Skeletal muscle cell (primary cell): ENCODE results near the gene SAT1.
"Not testable (repeated sequence)": the region's sequence is repeated elsewhere in the genome, so short reads cannot be mapped to it uniquely, and the experiment has no call there.

ENCODE experiments used
- DNase-seq: peaks from one replicate; pipeline ENCODE4 v3.0.0-alpha.2; 2010; ENCODE audit warnings: low read depth
- H3K4me3 ChIP-seq: 2 replicates; pipeline ENCODE4 v1.5.1; 2011; ENCODE audit warnings: low read depth, mild to moderate bottlenecking, control low read depth, low read length, moderate library complexity

SAT1 gene

DNA sequence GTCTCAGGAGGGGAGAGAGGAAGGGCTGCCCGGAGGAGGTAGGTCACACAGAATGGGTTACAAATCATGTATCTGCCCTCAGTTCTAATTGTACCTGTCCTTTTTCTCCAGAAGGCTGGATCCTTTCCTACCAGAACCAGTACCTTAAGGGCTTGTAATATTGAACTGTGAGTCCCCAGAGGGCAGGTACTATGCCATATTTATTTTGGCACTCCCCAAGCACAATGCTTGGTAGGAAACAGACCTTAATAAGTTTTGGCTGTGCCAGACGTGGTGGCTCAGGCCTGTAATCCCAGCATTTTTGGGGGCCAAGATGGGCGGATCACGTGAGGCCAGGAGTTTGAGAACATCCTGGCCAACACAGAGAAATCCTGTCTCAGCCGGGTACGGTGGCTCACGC lies 11.9 kb upstream of the SAT1 start:
- H3K4me3 ChIP-seq, DNase-seq: not testable (repeated sequence)

DNA sequence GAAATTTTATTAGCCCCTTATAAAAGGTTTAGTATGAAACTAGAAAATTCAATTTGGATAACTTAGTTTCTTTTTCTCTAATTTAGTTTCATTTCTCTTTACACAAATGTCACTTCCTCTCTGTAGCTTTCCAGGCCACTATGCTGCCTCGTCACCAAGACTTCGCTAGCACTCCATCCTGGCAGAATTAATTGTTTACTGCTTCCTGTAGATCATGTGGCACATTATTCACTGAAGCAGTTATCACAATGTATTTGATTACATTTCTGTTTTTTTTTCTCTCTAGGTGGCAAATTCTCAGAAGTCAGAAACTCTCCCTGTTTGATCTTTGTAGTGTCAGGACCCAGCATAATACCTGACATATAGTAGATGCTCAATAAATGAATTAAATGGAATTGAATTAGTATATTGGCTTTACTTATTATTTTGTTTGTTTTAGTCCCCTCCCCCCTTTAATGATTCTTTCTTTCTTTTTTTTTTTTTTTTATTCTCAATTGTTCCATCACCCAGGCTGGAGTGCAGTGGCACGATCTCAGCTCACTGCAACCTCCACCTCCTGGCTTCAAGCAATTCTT lies 9.3 kb upstream of the SAT1 start:
- no peak for DNase-seq
- H3K4me3 ChIP-seq: no peak overlapping the region

GRCh38 chrX:23776363-23776762 lies 6.6 kb upstream of the SAT1 start:
- H3K4me3 ChIP-seq: no peak overlapping the region
- no peak for DNase-seq

- no peak overlapping the region for H3K4me3 ChIP-seq
These were observed 3.9 kb upstream of the SAT1 start for GRCh38 chrX:23779025-23779424.

GRCh38 chrX:23782455-23782854 lies 518 bp upstream of the SAT1 start:
- no peak for DNase-seq
- peak overlapping the region; percentile 20 for H3K4me3 ChIP-seq

More at GRCh38 chrX:23779025-23779424, 3.9 kb upstream of the SAT1 start:
- DNase-seq: peak; percentile 40

- peak overlapping the region; percentile 54 for H3K4me3 ChIP-seq
- no peak for DNase-seq
These were observed 856 bp downstream of the SAT1 start for GRCh38 chrX:23783589-23784469.

- peak; percentile 65 for DNase-seq
- H3K4me3 ChIP-seq: peak overlapping the region; percentile 54
These were observed 1.7 kb downstream of the SAT1 start for GRCh38 chrX:23784470-23785331.

GRCh38 chrX:23785580-23785979 lies 2.6 kb downstream of the SAT1 start:
- no peak overlapping the region for H3K4me3 ChIP-seq

DNA sequence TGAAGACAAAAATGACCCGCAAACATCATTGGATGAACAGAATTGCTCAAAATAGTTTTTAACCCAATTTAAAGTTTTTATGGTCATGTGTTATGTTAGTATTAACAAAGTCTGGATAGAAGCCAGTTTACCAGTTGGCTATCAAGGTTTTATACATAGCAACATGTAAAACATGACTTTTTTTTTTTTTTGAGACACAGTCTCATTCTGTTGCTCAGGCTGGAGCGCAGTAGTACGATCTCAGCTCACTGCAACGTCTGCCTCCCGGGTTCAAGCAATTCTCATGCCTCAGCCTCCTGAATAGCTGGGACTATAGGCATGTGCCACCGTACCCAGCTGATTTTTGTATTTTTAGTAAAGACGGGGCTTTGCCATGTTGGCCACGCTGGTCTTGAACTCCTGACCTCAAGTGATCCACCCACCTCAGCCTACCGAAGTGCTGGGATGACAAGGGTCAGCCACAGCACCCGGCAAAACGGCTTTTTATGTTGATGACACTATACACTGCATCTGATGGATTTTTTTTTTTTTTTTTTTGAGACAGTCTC lies 3.4 kb downstream of the SAT1 start:
- no peak overlapping the region for H3K4me3 ChIP-seq
- no peak for DNase-seq

More at GRCh38 chrX:23785580-23785979, 2.6 kb downstream of the SAT1 start:
- DNase-seq: no peak

GRCh38 chrX:23787745-23788118 lies 4.8 kb downstream of the SAT1 start:
- H3K4me3 ChIP-seq: no peak overlapping the region
- no peak for DNase-seq

DNA sequence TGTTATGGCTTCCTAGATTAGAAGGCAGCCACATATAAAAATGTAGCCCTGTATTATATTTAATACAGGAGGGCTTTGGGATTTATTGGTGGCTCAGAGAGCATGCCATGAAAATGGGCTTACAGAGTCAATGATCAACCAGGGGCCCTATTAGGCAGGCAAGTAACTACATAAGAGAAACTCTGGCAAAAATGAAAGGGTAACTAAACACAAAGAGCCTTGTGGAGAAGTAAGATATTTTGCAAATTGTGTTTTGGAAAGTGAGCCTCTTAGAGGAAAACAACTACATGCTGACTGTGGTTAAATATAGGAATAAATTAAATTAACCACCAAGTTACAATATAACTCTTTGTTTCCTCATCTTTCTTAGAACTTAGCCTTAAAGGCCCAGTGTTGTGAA lies 5.5 kb downstream of the SAT1 start:
- DNase-seq: no peak
- no peak overlapping the region for H3K4me3 ChIP-seq

DNA sequence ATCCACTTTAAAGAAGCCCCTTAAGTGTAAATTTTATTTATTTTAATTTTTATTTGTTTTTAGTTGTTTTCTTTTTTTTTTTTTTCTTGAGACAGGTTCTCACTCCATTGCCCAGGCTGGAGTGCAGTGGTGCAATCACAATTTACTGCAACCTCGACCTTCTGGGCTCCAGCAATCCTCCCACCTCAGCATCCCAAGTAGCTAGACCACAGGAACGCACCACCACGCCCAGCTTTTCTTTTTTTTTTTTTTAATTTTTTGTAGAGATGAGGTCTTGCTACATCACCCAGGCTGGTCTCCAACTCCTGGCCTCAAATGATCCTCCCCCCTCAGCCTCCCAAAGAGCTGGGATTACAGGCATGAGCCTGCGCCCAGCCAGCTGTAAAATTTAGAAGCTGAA lies 6.0 kb downstream of the SAT1 start:
- no peak overlapping the region for H3K4me3 ChIP-seq
- no peak for DNase-seq

GRCh38 chrX:23789386-23790154 lies 6.6 kb downstream of the SAT1 start:
- no peak for DNase-seq
- H3K4me3 ChIP-seq: no peak overlapping the region

- no peak for DNase-seq
- H3K4me3 ChIP-seq: no peak overlapping the region
These were observed 7.2 kb downstream of the SAT1 start for GRCh38 chrX:23790155-23790497.

- DNase-seq: no peak
- H3K4me3 ChIP-seq: no peak overlapping the region
These were observed 10.0 kb downstream of the SAT1 start for GRCh38 chrX:23792861-23793553.

DNA sequence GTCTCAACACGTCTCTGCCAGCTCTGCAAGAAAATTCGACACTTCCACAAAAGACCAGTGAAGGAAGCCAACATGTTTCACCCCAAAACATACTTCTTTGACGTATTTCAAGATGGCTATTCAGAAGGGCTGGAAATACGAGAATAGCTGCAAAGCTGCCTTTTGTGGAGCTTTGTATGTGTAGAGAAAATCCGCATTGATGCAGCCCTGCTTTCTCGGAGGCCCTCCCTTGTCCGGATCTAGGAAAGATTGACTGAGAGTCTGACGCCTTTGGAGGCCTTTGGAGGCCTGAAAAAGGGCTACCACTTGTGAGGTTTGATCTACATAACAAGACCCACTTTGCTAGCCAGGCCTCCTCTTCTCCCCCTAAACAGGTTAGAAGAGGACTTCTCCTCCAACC lies 12.2 kb downstream of the SAT1 start:
- H3K4me3 ChIP-seq: no peak overlapping the region
- DNase-seq: no peak

- no peak for DNase-seq
- no peak overlapping the region for H3K4me3 ChIP-seq
These were observed 14.6 kb downstream of the SAT1 start for GRCh38 chrX:23797371-23798128.

DNA sequence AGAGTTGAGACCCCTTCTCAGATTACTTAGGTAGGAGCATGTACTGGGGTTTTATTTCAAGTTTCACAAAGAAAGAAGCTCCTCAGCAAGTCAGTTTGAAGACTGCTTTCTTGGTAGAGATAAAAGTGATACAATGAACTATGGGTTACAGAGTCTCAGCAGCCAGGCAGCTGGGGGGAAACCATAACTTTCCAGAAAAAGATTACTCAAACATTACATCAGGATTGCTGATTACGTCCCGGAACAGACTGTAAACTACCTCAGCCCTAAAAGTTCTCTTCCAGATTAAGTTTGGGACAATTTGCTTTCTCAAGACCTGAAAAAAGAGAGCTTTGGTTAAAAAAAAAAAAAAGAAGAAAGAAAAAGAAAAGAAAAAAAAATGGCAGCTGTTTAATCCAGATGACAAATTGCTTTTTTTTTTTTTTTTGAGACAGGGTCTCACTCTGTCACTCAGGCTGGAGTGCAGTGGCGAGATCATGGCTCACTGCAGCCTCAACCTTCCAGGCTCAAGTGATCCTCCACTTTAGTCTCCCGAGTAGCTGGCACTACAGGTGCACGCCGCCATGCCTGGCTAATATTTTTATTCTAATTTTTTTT lies 16.6 kb downstream of the SAT1 start:
- DNase-seq: peak; percentile 30
- no peak overlapping the region for H3K4me3 ChIP-seq
